RPMI8226 (cell line): ENCODE results near the gene SLC7A4.

Experiments
- DNase-seq: peaks from one replicate; pipeline ENCODE4 v3.0.0-alpha.2; 2015

The SLC7A4 gene

GRCh38 chr22:21038405-21038804, 6.0 kb upstream of the SLC7A4 start:
- no peak for DNase-seq

- DNase-seq, result no peak
These were observed 2.6 kb upstream of the SLC7A4 start for GRCh38 chr22:21034989-21035388.

GRCh38 chr22:21033895-21034294, 1.5 kb upstream of the SLC7A4 start:
- DNase-seq, result no peak

GRCh38 chr22:21032868-21033688, 717 bp upstream of the SLC7A4 start:
- DNase-seq, result no peak

- no peak for DNase-seq
These were observed 770 bp downstream of the SLC7A4 start for GRCh38 chr22:21031545-21032036.

GRCh38 chr22:21030621-21031544, 1.5 kb downstream of the SLC7A4 start:
- no peak for DNase-seq

- DNase-seq, result no peak
These were observed 2.3 kb downstream of the SLC7A4 start for GRCh38 chr22:21030032-21030431.

- DNase-seq, result no peak
These were observed 2.8 kb downstream of the SLC7A4 start for GRCh38 chr22:21029486-21030025.

- no peak for DNase-seq
These were observed 3.8 kb downstream of the SLC7A4 start for GRCh38 chr22:21028277-21029251.

GRCh38 chr22:21026783-21027692, 5.3 kb downstream of the SLC7A4 start:
- no peak for DNase-seq

GRCh38 chr22:21025763-21026755, 6.3 kb downstream of the SLC7A4 start:
- no peak for DNase-seq

- no peak for DNase-seq
These were observed 7.1 kb downstream of the SLC7A4 start for GRCh38 chr22:21025266-21025665.

GRCh38 chr22:21022955-21023614, 9.3 kb downstream of the SLC7A4 start:
- DNase-seq, result no peak

- DNase-seq, result no peak
These were observed 9.9 kb downstream of the SLC7A4 start for GRCh38 chr22:21022507-21022906.

- no peak for DNase-seq
These were observed 11.4 kb downstream of the SLC7A4 start for GRCh38 chr22:21020802-21021429.

GRCh38 chr22:21018314-21018713, 14.0 kb downstream of the SLC7A4 start:
- no peak for DNase-seq

GRCh38 chr22:21016644-21017420, 15.5 kb downstream of the SLC7A4 start:
- no peak for DNase-seq

- DNase-seq, result no peak
These were observed 16.8 kb downstream of the SLC7A4 start for GRCh38 chr22:21015466-21016006.
